GM20000 (cell line): ENCODE measurements around the gene TMEM100.

Experiments used
- DNase-seq: peaks from one replicate; pipeline ENCODE4 v3.0.0; 2012; ENCODE audit warnings: low spot score
- TF ChIP-seq, protein P1 (sequence below): IDR thresholded peaks from 2 replicates; pipeline ENCODE4 v1.5.1; 2012; ENCODE audit warnings: mild to moderate bottlenecking, control low read depth; ENCODE audit errors: extremely low read depth, missing control alignments

TMEM100 gene

DNA sequence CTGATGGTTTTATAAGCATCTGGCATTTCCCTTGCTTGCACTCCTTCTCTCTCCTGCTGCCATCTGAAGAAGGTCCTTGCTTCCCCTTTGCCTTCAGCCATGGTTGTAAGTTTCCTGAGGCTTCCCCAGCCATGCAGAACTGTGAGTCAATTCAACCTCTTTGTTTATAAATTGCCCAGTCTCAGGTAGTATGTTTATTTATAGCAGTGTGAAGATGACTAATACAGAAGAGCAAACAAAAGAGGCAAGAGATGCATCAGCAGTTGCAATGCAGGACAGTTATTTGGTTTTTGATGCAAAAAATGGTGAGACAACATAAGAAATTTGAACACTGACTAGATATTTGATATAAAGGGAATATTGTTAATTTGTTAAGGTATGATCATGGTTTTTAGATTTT lies 16.8 kb downstream of the TMEM100 start:
- TF ChIP-seq, protein P1, sequence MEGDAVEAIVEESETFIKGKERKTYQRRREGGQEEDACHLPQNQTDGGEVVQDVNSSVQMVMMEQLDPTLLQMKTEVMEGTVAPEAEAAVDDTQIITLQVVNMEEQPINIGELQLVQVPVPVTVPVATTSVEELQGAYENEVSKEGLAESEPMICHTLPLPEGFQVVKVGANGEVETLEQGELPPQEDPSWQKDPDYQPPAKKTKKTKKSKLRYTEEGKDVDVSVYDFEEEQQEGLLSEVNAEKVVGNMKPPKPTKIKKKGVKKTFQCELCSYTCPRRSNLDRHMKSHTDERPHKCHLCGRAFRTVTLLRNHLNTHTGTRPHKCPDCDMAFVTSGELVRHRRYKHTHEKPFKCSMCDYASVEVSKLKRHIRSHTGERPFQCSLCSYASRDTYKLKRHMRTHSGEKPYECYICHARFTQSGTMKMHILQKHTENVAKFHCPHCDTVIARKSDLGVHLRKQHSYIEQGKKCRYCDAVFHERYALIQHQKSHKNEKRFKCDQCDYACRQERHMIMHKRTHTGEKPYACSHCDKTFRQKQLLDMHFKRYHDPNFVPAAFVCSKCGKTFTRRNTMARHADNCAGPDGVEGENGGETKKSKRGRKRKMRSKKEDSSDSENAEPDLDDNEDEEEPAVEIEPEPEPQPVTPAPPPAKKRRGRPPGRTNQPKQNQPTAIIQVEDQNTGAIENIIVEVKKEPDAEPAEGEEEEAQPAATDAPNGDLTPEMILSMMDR, result no peak
- DNase-seq, result no peak

DNA sequence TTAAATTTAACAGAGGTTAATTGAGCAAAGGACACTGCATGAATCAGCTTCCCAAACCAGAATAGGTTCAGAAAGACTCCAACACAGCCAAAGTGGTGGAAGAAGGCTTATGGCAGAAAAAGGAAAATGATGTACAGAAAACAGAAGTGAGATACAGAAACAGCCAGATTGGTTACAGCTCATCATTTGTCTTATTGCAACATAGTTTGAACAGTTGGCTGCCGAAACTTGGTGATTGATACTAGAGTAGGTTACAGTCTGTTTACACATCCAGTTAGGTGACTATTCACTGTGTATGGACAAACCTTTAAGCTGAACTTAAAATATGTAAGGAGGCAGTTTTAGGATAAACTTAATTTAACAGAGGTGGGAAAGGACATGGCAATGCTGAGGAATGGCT lies 18.3 kb downstream of the TMEM100 start:
- no peak for DNase-seq

DNA sequence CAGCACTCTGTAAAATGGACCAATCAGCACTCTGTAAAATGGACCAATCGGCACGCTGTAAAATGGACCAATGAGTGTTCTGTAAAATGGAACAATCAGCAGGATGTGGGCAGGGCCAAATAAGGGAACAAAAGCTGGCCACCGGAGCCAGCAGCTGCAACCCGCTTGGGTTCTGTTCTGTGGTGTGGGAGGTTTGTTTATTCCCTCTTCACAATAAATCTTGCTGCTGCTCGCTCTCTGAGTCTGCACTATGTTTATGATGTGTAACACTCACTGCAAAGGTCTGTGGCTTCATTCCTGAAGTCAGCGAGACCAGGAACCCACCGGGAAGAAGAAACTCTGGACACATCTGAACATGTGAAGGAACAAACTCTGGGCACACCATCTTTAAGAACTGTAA lies 20.5 kb downstream of the TMEM100 start:
- TF ChIP-seq, protein P1, result no peak
- no peak for DNase-seq

More for the DNA sequence above, 18.3 kb downstream of the TMEM100 start:
- TF ChIP-seq, protein P1, result no peak

DNA sequence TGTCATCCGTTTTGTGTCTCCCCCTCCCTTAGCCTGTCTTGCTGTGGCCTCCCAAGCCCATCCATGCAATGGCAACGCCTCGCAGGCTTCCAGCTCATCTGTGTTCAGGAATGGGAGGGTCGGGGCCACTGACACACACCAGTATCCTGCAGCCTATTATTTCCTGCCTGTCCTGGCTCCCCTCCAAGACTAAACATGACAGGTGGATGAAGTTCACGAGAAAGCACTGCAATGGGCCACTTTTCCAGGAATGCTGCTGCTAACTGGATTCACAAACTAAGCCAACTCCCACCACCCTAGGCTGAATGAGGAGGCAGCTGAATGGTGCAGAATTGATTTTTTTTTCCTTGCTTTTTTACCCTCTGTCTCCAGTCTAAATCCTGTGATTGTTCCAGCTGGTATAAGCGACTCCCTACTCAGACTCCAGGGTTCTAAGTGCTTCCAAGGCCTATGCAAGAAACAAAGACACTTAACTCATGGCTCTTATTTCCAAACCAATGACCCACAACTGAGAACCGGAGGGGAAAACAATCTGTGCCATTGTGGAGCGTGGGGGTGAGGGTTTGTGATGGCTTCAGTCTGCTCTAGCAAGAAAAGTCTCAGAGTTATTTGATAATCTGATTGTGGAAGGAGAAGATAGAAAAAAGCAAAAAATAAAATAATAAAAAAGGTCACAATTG lies 23.3 kb downstream of the TMEM100 start:
- TF ChIP-seq, protein P1, result no peak
- DNase-seq, result no peak

DNA sequence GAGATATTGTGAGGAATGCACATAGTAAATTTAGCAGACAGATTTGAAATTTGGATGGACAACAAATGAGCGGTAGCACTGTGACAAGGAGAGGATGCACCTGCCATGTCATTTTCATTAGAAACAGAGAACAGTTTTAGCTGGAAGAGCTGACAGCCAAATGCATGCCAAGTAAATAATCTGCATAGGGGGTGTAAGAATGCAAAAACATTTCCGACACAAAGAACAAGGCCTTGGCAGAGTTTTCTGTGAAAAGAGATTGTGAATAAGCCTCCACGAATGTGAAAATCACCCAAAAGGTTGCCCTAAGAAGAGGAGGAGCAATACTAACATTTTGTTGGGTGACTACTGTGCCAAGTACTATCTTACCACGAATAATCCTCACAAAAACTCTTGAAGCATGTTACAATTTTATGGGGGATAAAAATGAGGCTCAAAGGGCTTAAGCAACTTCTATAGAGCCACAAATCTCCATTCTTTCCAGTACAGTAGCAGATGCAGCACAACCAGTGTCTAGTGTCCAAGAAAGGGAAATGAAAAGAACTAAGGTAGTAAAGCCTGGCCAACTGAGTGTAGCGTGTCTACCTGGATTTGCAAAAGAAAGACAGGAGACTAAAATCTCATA lies 28.3 kb downstream of the TMEM100 start:
- TF ChIP-seq, protein P1, result no peak
- no peak for DNase-seq

DNA sequence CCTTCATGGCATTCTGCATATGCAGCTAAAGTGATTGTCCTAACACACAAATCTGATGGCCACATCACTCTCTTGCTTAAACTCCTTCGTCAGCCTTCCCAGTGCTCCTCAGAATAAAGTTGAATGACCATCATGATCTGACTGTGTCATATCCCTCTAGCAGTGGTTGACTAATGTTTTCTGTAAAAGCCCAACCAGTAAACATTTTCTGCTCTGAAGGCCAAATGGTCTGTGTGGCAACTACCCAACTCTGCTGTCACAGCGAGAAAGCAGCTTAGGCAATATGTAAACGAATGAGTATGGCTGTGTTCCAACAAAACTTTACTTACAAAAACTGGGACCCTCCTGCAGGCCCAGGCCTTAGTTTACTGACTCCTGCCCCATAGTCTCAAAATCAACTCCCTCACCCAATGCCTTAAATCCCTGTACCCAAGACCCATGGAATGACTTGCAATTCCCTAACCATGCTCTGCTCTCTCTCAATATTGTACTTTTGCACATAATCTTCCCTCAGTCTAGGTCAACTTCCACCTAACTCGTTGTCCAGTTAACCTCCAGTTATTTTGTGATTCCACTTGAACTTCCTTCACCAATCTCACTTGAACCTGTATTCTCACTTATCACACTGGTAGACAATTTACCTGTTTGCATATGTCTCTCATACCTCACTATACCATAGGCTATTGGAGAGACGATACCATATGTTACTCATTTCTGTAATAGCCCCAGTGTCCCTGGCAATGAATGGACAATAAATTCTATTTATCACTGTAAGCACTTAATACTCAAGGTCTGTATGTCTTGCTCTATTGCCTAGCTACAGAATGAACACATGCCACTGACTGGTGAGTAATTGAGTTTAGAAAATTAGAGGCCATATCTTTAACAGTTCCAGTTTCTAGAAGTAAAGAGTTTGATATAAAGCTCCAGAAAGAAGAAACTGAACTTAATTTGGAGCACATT lies 29.1 kb downstream of the TMEM100 start:
- TF ChIP-seq, protein P1, result no peak
- DNase-seq, result no peak

DNA sequence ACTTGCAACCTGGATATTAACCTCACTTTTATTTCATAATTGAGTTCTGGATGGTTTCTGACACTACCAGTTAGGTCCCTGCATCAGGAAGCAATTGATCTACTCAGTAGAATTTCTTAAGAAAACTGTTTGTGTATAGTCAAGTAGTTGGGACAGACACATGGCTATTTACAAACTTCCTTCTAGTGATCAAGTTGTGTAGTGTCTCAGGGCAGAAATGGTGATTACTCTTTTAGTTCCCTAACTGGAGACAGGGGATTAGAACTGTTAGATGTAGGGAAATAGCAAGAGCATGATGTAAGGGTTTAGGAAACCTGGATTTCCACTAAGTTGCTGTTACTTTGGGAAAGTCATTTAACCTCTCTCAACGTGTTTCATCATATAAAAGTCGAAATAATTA lies 30.4 kb downstream of the TMEM100 start:
- DNase-seq, result no peak
- TF ChIP-seq, protein P1, result no peak
